ENCODE results near the gene AOPEP.

The AOPEP gene

DNA sequence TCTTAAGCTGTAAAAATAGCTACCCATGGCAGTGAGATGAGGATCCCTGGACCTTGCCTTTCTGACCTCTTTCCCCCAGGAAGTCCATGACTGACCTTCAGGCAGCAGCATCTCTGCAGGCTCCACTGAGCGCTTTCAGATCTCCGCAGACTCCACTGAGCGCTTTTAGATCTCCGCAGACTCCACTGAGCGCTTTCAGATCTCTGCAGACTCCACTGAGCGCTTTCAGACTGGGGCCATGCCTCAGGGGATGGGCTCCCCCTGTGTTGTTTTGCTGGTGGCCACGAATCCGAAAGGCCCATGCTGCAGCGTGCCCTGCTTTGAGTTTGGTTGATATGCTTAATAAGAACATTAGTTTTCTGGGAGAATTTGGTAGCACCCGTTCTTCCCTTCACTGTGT is 336.8 kb downstream of the AOPEP start:
- H3K27ac ChIP-seq = peak overlapping the region; percentile 83 to 93
- TF ChIP-seq, protein P1, sequence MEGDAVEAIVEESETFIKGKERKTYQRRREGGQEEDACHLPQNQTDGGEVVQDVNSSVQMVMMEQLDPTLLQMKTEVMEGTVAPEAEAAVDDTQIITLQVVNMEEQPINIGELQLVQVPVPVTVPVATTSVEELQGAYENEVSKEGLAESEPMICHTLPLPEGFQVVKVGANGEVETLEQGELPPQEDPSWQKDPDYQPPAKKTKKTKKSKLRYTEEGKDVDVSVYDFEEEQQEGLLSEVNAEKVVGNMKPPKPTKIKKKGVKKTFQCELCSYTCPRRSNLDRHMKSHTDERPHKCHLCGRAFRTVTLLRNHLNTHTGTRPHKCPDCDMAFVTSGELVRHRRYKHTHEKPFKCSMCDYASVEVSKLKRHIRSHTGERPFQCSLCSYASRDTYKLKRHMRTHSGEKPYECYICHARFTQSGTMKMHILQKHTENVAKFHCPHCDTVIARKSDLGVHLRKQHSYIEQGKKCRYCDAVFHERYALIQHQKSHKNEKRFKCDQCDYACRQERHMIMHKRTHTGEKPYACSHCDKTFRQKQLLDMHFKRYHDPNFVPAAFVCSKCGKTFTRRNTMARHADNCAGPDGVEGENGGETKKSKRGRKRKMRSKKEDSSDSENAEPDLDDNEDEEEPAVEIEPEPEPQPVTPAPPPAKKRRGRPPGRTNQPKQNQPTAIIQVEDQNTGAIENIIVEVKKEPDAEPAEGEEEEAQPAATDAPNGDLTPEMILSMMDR (IDR thresholded peaks at IDR 0.05) = no peak
- H3K36me3 ChIP-seq = peaks cover 18 to 41% (median 27%) of the 10 kb centered on the region in 3 donors
- H3K4me3 ChIP-seq = no peak overlapping the region
- no peak for DNase-seq
- H3K27me3 ChIP-seq = no peaks in the 10 kb centered on the region
- intact Hi-C loops (cut with DNase I; ENCODE audit: low total_unique reads) = no loop called here
- H3K4me1 ChIP-seq = peaks cover 0 to 100% (median 88%) of the 10 kb centered on the region in 4 donors
- no peaks in the 10 kb centered on the region for H3K9me3 ChIP-seq

DNA sequence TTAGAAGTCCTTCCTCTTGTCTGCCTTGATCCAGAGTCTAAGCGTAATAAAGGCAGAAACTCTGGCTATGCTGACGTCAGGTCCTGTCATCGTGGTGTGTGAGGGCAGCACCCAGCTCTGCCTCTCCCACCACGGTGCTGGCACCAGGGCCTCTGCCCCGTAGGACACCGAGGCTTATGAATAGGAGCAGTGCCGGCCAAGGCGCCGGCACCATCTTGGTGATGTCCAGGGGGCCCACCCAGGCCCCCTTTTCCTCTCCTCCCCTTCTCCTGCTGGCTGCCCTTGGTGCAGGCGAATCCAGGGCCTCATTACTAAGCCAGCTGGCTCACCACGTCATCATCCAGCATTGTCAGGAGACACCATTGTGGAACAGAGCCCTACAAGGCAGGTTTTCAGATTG is 338.7 kb downstream of the AOPEP start:
- Histone ChIP-seq H3K4me3 (no peak overlapping the region), H3K4me1 (peaks cover 0 to 100% (median 87%) of the 10 kb centered on the region in 4 donors), H3K27ac (peak overlapping the region; percentile 83 to 93), H3K36me3 (peaks cover 27 to 53% (median 31%) of the 10 kb centered on the region in 3 donors), H3K9me3 (no peaks in the 10 kb centered on the region), H3K27me3 (no peaks in the 10 kb centered on the region)
- peak in 1 of 2 donors; percentile 88 for DNase-seq
- TF ChIP-seq, protein P1 (IDR thresholded peaks at IDR 0.05) = peak in 1 of 2 experiments; percentile 13
- intact Hi-C loops (cut with DNase I; ENCODE audit: low total_unique reads) = no loop called here

DNA sequence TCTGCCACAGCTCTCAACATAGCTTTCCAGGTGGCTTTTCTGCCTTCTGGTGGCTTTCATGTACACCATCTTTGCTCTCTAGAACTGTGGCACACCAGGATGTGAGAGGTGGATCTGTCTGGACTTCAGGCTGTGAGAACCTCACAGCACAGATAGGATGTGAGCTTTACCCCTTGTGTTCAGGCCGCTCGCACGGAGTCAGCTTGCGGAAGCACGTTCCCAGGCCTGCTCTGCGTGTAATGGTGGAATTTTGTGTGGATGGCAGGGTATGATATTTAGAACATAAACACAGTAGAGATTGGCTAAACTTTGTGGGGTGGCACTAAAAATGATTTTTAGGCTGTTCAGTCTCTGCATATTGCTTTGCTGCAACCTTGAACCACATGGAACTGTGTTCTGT is 340.6 kb downstream of the AOPEP start:
- Histone ChIP-seq H3K4me3 (peak overlapping the region in 1 of 2 donors; percentile 14), H3K27ac (peak overlapping the region; percentile 83 to 93), H3K4me1 (peaks cover 0 to 100% (median 81%) of the 10 kb centered on the region in 4 donors), H3K27me3 (no peaks in the 10 kb centered on the region), H3K36me3 (peaks cover 24 to 54% (median 34%) of the 10 kb centered on the region in 3 donors), H3K9me3 (no peaks in the 10 kb centered on the region)
- intact Hi-C loops (cut with DNase I; ENCODE audit: low total_unique reads) = no loop called here
- TF ChIP-seq, protein P1 (IDR thresholded peaks at IDR 0.05) = no peak
- no peak for DNase-seq

DNA sequence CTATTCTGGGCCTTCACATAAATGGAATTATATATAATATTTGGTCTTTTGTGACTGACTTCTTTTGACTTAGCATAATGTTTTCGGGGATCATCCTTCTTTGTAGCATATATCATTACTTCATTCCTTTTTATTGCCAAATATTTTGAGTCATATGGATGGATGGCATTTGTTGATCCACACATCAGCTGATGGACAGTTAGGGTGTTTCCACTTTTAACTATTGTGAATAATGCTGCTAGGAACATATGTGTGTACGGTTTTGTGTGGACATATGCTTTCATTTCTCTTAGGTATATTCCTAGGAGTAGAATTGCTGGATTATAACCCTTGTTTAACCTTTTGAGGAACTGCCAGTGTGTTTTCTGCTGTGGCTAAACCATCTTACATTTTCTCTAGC is 341.4 kb downstream of the AOPEP start:
- no peak for DNase-seq
- Histone ChIP-seq H3K36me3 (peaks cover 24 to 46% (median 31%) of the 10 kb centered on the region in 3 donors), H3K4me1 (peaks cover 0 to 100% (median 81%) of the 10 kb centered on the region in 4 donors), H3K4me3 (no peak overlapping the region), H3K9me3 (no peaks in the 10 kb centered on the region), H3K27ac (peak overlapping the region; percentile 83 to 93), H3K27me3 (no peaks in the 10 kb centered on the region)
- TF ChIP-seq, protein P1 (IDR thresholded peaks at IDR 0.05) = no peak
- intact Hi-C loops (cut with DNase I; ENCODE audit: low total_unique reads) = no loop called here

DNA sequence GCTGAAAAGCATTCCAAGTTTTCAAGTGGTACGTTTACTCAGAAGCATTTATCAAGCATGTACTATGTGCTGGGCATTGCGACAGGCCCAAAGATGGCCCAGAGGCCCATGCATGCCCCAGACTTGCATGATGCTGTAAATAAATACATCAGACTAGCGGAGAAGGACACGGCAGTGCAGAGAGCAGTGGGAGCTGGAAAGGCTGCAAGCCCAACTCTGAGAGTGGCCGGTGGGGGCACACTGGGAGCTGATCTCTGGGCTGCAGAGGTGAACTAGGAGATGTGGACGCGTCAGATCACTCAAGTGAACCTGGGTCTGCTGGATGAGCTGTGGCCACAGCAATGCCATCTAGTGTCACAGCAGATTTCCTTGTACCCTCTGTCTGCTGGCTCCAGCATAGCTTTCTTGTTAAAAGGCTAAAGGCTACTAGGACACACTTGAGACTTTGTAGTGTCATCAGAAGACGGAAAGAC is 344.1 kb downstream of the AOPEP start:
- TF ChIP-seq, protein P1 (IDR thresholded peaks at IDR 0.05) = no peak
- H3K9me3 ChIP-seq = no peaks in the 10 kb centered on the region
- no peak overlapping the region for H3K4me3 ChIP-seq
- H3K27me3 ChIP-seq = no peaks in the 10 kb centered on the region
- peaks cover 13 to 30% (median 26%) of the 10 kb centered on the region in 3 donors for H3K36me3 ChIP-seq
- intact Hi-C loops (cut with DNase I; ENCODE audit: low total_unique reads) = no loop called here
- H3K4me1 ChIP-seq = peaks cover 0 to 100% (median 76%) of the 10 kb centered on the region in 4 donors
- no peak for DNase-seq
- peak overlapping the region; percentile 83 to 93 for H3K27ac ChIP-seq

All from tibial artery (tissue), 4 donors.